RCC 7860 (cell line): ENCODE results near the gene ZNF234.
A peak's percentile ranks its signal among the peaks of the same experiment; 100 is the strongest.
"Not testable (repeated sequence)": the region's sequence is repeated elsewhere in the genome, so short reads cannot be mapped to it uniquely, and the experiment has no call there.

Experiments
- DNase-seq: peaks from one replicate; pipeline ENCODE4 v3.0.0-alpha.2; 2015; ENCODE audit warnings: low spot score
- FAIRE-seq: peaks from 2 replicates; lab custom pipeline; 2012; peaks lifted over from hg19 to GRCh38; lab: Jason Lieb, UNC

The ZNF234 gene

GRCh38 chr19:44141191-44142058 lies at the start of gene ZNF234:
ZNF234 (plus strand) TSS chr19:44141554; CDS start chr19:44144633, 3,079 bp downstream.
- FAIRE-seq = no peak
- DNase-seq = no peak

- FAIRE-seq (no peak), DNase-seq (no peak)
Measured at GRCh38 chr19:44092108-44092507, 49.2 kb upstream of the ZNF234 start.

- DNase-seq (peak; percentile 79), FAIRE-seq (peak; percentile 87)
Measured at GRCh38 chr19:44093931-44094765, 47.2 kb upstream of the ZNF234 start, which contains the start of gene ZNF224. ZNF224 (plus strand) TSS chr19:44094361; CDS start chr19:44097874, 3,513 bp downstream.

GRCh38 chr19:44107751-44108150 lies 33.6 kb upstream of the ZNF234 start:
- FAIRE-seq (no peak), DNase-seq (no peak)

GRCh38 chr19:44109458-44109857 lies 31.9 kb upstream of the ZNF234 start:
- FAIRE-seq (no peak), DNase-seq (no peak)

- DNase-seq (no peak), FAIRE-seq (no peak)
Measured at GRCh38 chr19:44111910-44112463, 29.4 kb upstream of the ZNF234 start.

GRCh38 chr19:44112802-44113137 lies 28.6 kb upstream of the ZNF234 start:
- DNase-seq (peak; percentile 4), FAIRE-seq (no peak)

GRCh38 chr19:44113138-44113783 lies 28.1 kb upstream of the ZNF234 start, which contains the start of gene ZNF225:
ZNF225 (plus strand) TSS chr19:44113399; CDS start chr19:44115828, 2,429 bp downstream.
- FAIRE-seq = peak; percentile 93
- peak; percentile 93 for DNase-seq

GRCh38 chr19:44113784-44114390 lies 27.5 kb upstream of the ZNF234 start:
- DNase-seq (no peak), FAIRE-seq (no peak)

GRCh38 chr19:44121162-44121561 lies 20.2 kb upstream of the ZNF234 start:
- DNase-seq, FAIRE-seq: not testable (repeated sequence)

GRCh38 chr19:44131955-44132354 lies 9.4 kb upstream of the ZNF234 start:
- no peak for FAIRE-seq
- DNase-seq = no peak

- DNase-seq = no peak
- FAIRE-seq = no peak
Measured at GRCh38 chr19:44142059-44142433, 692 bp downstream of the ZNF234 start.

GRCh38 chr19:44149776-44150175 lies 8.4 kb downstream of the ZNF234 start:
- FAIRE-seq (no peak), DNase-seq (no peak)

- FAIRE-seq = no peak
- no peak for DNase-seq
Measured at GRCh38 chr19:44151491-44151890, 10.1 kb downstream of the ZNF234 start.

GRCh38 chr19:44156475-44156874 lies 15.1 kb downstream of the ZNF234 start:
- FAIRE-seq (no peak), DNase-seq (no peak)

GRCh38 chr19:44163789-44164188 lies 22.4 kb downstream of the ZNF234 start:
- no peak for FAIRE-seq
- DNase-seq = no peak

GRCh38 chr19:44164327-44164672 lies 22.9 kb downstream of the ZNF234 start:
- FAIRE-seq (no peak), DNase-seq (no peak)

GRCh38 chr19:44164673-44165512 lies 23.5 kb downstream of the ZNF234 start, which contains the start of gene ZNF226:
ZNF226 (plus strand) TSS chr19:44165100; CDS start chr19:44170081, 4,981 bp downstream.
- DNase-seq (peak; percentile 94), FAIRE-seq (peak; percentile 89)

GRCh38 chr19:44170660-44171059 lies 29.3 kb downstream of the ZNF234 start:
- FAIRE-seq, DNase-seq: not testable (repeated sequence)
